HepG2 (cell line): ENCODE measurements around the gene MMP28. TPM values are rescaled to one million over a fixed set of nuclear protein-coding genes. Genes with fewer than 3 reads are reported as not detected.

Source experiments
- ATAC-seq: fragments of 200-7000 bp; cut with Tn5 transposase; 3 replicates; pipeline ENCODE4 v1.9.1; 2020; ENCODE audit warnings: mild to moderate bottlenecking, moderate library complexity
- BruUV-seq: library from RNA; stranded (reverse); fragments of 400-500 nt; replicated peaks from 2 replicates; lab custom pipeline; 2021; lab: Mats Ljungman, UMichigan
- CTCF ChIA-PET: fragments of 300-600 bp; formaldehyde crosslinking; extraction: SDS; loops from one replicate; lab custom pipeline; 2021; ENCODE audit warnings: low total read pairs, inconsistent platforms, low intra/inter-chr PET ratio; lab: Yijun Ruan, JAX
- POLR2A ChIA-PET: fragments of 350-600 bp; sonication (Branson Sonifier 250); formaldehyde crosslinking; loops from one replicate; lab custom pipeline; 2020; ENCODE audit warnings: antibody characterized with exemption, inconsistent platforms; lab: Yijun Ruan, JAX
- DNase-seq: peaks from one replicate; pipeline ENCODE4 v3.0.0-alpha.2; 2015; ENCODE audit warnings: low spot score
- FAIRE-seq: peaks from 3 replicates; lab custom pipeline; 2011; peaks lifted over from hg19 to GRCh38; lab: Jason Lieb, UNC
- H2AFZ ChIP-seq: one replicate; pipeline ENCODE4 v1.6.1; 2011; ENCODE audit warnings: low read length, inconsistent platforms
- H3K27ac ChIP-seq: fragments of 300-600 bp; 3 replicates; pipeline ENCODE4 v1.8.0; 2011; ENCODE audit warnings: mixed run types, mild to moderate bottlenecking, mixed read lengths, low read length, inconsistent platforms; ENCODE audit not compliant: insufficient read depth; ENCODE audit errors: extremely low read length
- H3K27me3 ChIP-seq, 2 experiments: fragments of 200-600 bp in 1 of 2; 2 replicates in 1 of 2; 3 replicates in 1 of 2; pipeline versions ENCODE4 v1.6.0 to v1.8.0; 2011; ENCODE audit warnings: low read length in 2 of 2, mild to moderate bottlenecking in 2 of 2, moderate library complexity in 2 of 2, inconsistent platforms in 1 of 2; ENCODE audit not compliant: insufficient read depth in 2 of 2, control insufficient read depth in 1 of 2
- H3K36me3 ChIP-seq, 2 experiments: fragments of 200-600 bp in 1 of 2; replicated peaks in 1 of 2; 2 replicates in 1 of 2; 3 replicates in 1 of 2; pipeline versions ENCODE4 v1.5.1 to v1.8.0; 2011; ENCODE audit warnings: low read length in 2 of 2, inconsistent platforms in 1 of 2; ENCODE audit not compliant: insufficient read depth in 2 of 2, control insufficient read depth in 1 of 2
- H3K4me1 ChIP-seq: 2 replicates; pipeline ENCODE4 v1.5.1; 2012; ENCODE audit warnings: low read length, inconsistent platforms; ENCODE audit not compliant: insufficient read depth
- H3K4me2 ChIP-seq: 2 replicates; pipeline ENCODE4 v1.6.0; 2011; ENCODE audit warnings: low read depth, low read length, inconsistent platforms
- H3K4me3 ChIP-seq, 3 experiments: fragments of 200-600 bp in 1 of 3; sonication (generic), shearing (Covaris generic) in 1 of 3; replicated peaks in 1 of 3; 2 replicates each; pipeline ENCODE4 v1.5.1; 2011 to 2016; ENCODE audit warnings: low read length in 3 of 3, inconsistent platforms in 2 of 3, low read depth in 2 of 3, mild to moderate bottlenecking in 2 of 3, control low read depth in 1 of 3, mixed read lengths in 1 of 3; ENCODE audit not compliant: insufficient read depth in 1 of 3
- H3K79me2 ChIP-seq: one replicate; pipeline ENCODE4 v1.6.1; 2011; ENCODE audit warnings: low read length, inconsistent platforms; ENCODE audit not compliant: insufficient read depth
- H3K9ac ChIP-seq: 2 replicates; pipeline ENCODE4 v1.6.0; 2011; ENCODE audit warnings: mild to moderate bottlenecking, low read depth, low read length, inconsistent platforms; ENCODE audit not compliant: insufficient read depth
- H3K9me3 ChIP-seq: 2 replicates; pipeline ENCODE4 v1.5.1; 2012; ENCODE audit warnings: mild to moderate bottlenecking, low read length
- H4K20me1 ChIP-seq: 2 replicates; pipeline ENCODE4 v1.6.0; 2011; ENCODE audit warnings: inconsistent platforms, mild to moderate bottlenecking, low read length, moderate library complexity; ENCODE audit not compliant: insufficient read depth
- ADNP ChIP-seq: sonication (generic); formaldehyde crosslinking; IDR thresholded peaks from 2 replicates; pipeline ENCODE4 v1.4.0; 2020; ENCODE audit warnings: missing genetic modification reagents
- CEBPB ChIP-seq: IDR thresholded peaks from 2 replicates; pipeline ENCODE4 v1.6.1; 2011; ENCODE audit warnings: low read depth, low read length, improper control_type of control experiment, borderline replicate concordance
- FOXK2 ChIP-seq: fragments of 450-650 bp; IDR thresholded peaks from 2 replicates; pipeline ENCODE4 v1.6.1; 2016
- FOXO1 ChIP-seq: sonication (generic); formaldehyde crosslinking; IDR thresholded peaks from 2 replicates; pipeline ENCODE4 v1.4.0; 2020; ENCODE audit warnings: missing genetic modification reagents
- RXRA ChIP-seq: sonication (generic); formaldehyde crosslinking; IDR thresholded peaks from 2 replicates; pipeline ENCODE4 v1.5.1; 2020; ENCODE audit warnings: missing genetic modification reagents
- SMAD9 ChIP-seq: sonication (generic); formaldehyde crosslinking; IDR thresholded peaks from 2 replicates; pipeline ENCODE4 v1.5.1; 2020; ENCODE audit warnings: mild to moderate bottlenecking, missing genetic modification reagents
- SOX6 ChIP-seq, 2 experiments: fragments of 450-650 bp in 1 of 2; sonication (generic) in 1 of 2; formaldehyde crosslinking in 1 of 2; IDR thresholded peaks; 2 replicates each; pipeline versions ENCODE4 v1.4.0 to v1.6.1; 2017 to 2020; ENCODE audit warnings: antibody characterized with exemption in 1 of 2, mild to moderate bottlenecking in 1 of 2, missing genetic modification reagents in 1 of 2
- TBL1XR1 ChIP-seq: fragments of 150-350 bp; IDR thresholded peaks from 2 replicates; pipeline ENCODE4 v1.6.1; 2014; ENCODE audit warnings: borderline replicate concordance, low read length; ENCODE audit not compliant: partially characterized antibody
- ZNF124 ChIP-seq: sonication (generic); formaldehyde crosslinking; IDR thresholded peaks from 2 replicates; pipeline ENCODE4 v1.4.0; 2020; ENCODE audit warnings: missing genetic modification reagents
- ZNF773 ChIP-seq: sonication (generic); formaldehyde crosslinking; IDR thresholded peaks from 2 replicates; pipeline ENCODE4 v1.4.0; 2020; ENCODE audit warnings: missing genetic modification reagents, borderline replicate concordance
- WGBS: methylation state at CpG from one replicate; pipeline ENCODE4 v1.1.6; 2017; ENCODE audit warnings: low lambda C conversion rate; 5-methylcytosine and 5-hydroxymethylcytosine counted together
- in situ Hi-C: cut with HindIII; loops from 2 replicates; pipeline ENCODE4 v1.10.0; 2017; ENCODE audit warnings: low pct_unique_long_range_greater_than_20kb; ENCODE audit not compliant: extremely low pct_ligation_motif_present
- intact Hi-C: fragments of 100-400 bp; cut with micrococcal nuclease; formaldehyde crosslinking; loops from one replicate; pipeline ENCODE4 v1.10.0; 2022; ENCODE audit not compliant: unreplicated experiment
- polyA plus RNA-seq, 8 experiments: library from polyadenylated mRNA; depleted of rRNA in 3 of 8; stranded (reverse) in 7 of 8; unstranded in 1 of 8; fragments of >200 nt; fragmentation: Illumina TruSeq in 4 of 8; extraction: Trizol in 4 of 8; gene quantifications; 2 replicates each; pipeline versions ENCODE4 v1.2.1 to v1.2.3, GENCODE V29; 2011 to 2016; ENCODE audit warnings: low read depth in 4 of 8, missing spikeins in 1 of 8, mixed read lengths in 1 of 8; ENCODE audit not compliant: insufficient read depth in 1 of 8
- total RNA-seq, 5 experiments: library from RNA; depleted of rRNA; stranded (reverse); fragments of >200 nt; fragmentation: Illumina TruSeq; extraction: Trizol; gene quantifications; 2 replicates each; pipeline ENCODE4 v1.2.3, GENCODE V29; 2016; ENCODE audit warnings: low read depth in 1 of 5
- TF ChIP-seq, protein P1 (sequence below): sonication (generic); formaldehyde crosslinking; IDR thresholded peaks from 2 replicates; pipeline ENCODE4 v1.4.0; 2020; ENCODE audit warnings: missing genetic modification reagents
- TF ChIP-seq, protein P2 (sequence below): IDR thresholded peaks from 2 replicates; pipeline ENCODE4 v1.6.1; 2016; ENCODE audit warnings: missing compliant biosample characterization, missing genetic modification reagents, borderline replicate concordance

MMP28 gene
- total and polyA plus RNA-seq, 2 of the 13 experiments (the other 11 are each of a cell fraction or from before 2014, with no cell fraction given): not detected

DNA sequence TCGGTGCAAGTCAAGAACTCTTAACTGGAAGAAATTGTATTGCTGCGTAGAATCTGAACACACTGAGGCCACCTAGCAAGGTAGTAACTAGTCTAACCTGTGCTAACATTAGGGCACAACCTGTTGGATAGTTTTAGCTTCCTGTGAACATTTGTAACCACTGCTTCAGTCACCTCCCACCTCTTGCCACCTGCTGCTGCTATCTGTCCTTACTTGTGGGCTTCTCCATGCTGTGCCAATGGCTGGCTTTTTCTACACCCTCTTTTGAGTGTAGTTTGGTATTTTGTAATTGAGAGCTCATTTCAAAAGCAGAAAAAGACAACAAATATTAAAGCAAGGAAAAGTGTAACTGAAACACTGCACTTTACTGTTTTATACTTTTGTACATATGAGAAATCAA, 71.7 kb downstream of the MMP28 start (continued):
- TF ChIP-seq, protein P1, sequence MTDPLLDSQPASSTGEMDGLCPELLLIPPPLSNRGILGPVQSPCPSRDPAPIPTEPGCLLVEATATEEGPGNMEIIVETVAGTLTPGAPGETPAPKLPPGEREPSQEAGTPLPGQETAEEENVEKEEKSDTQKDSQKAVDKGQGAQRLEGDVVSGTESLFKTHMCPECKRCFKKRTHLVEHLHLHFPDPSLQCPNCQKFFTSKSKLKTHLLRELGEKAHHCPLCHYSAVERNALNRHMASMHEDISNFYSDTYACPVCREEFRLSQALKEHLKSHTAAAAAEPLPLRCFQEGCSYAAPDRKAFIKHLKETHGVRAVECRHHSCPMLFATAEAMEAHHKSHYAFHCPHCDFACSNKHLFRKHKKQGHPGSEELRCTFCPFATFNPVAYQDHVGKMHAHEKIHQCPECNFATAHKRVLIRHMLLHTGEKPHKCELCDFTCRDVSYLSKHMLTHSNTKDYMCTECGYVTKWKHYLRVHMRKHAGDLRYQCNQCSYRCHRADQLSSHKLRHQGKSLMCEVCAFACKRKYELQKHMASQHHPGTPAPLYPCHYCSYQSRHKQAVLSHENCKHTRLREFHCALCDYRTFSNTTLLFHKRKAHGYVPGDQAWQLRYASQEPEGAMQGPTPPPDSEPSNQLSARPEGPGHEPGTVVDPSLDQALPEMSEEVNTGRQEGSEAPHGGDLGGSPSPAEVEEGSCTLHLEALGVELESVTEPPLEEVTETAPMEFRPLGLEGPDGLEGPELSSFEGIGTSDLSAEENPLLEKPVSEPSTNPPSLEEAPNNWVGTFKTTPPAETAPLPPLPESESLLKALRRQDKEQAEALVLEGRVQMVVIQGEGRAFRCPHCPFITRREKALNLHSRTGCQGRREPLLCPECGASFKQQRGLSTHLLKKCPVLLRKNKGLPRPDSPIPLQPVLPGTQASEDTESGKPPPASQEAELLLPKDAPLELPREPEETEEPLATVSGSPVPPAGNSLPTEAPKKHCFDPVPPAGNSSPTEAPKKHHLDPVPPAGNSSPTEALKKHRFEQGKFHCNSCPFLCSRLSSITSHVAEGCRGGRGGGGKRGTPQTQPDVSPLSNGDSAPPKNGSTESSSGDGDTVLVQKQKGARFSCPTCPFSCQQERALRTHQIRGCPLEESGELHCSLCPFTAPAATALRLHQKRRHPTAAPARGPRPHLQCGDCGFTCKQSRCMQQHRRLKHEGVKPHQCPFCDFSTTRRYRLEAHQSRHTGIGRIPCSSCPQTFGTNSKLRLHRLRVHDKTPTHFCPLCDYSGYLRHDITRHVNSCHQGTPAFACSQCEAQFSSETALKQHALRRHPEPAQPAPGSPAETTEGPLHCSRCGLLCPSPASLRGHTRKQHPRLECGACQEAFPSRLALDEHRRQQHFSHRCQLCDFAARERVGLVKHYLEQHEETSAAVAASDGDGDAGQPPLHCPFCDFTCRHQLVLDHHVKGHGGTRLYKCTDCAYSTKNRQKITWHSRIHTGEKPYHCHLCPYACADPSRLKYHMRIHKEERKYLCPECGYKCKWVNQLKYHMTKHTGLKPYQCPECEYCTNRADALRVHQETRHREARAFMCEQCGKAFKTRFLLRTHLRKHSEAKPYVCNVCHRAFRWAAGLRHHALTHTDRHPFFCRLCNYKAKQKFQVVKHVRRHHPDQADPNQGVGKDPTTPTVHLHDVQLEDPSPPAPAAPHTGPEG (CRISPR knock-in tag): no peak

DNA sequence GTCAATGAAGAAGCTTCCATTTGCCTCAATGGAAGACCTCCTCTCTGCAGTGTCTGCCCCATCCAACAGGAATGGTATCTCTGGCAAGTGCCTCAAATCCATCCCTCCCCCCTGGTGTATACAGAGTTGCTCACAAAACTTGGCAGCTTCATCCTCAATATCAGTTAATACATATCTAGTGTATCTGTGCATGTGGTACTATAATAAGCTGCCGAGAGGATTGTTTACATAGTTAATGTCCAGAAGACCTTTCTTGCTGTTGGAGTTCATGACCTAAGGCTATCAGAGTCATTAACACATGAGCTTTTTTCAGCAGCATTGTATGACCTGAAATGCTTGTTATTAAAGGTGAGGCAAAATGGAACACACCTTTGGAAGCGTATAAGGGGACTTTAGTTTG, 78.0 kb downstream of the MMP28 start:
- no peak overlapping the region for H3K27ac ChIP-seq
- no TSS peak for BruUV-seq
- in situ Hi-C loops (loop anchor here (25.0 kb wide), 1 partner anchor 95 kb away; the partner anchor contains the start of gene TAF15), intact Hi-C loops (no loop called here)
- no peaks in the 10 kb centered on the region for H3K79me2 ChIP-seq
- no peak overlapping the region for H3K4me2 ChIP-seq
- H3K4me3 ChIP-seq: no peak overlapping the region
- ATAC-seq (no peak), DNase-seq (no peak), FAIRE-seq (no peak)
- peaks cover 4 to 35% of the 10 kb centered on the region in 2 experiments; a peak in 3 of 5 replicates for H3K36me3 ChIP-seq
- CTCF ChIA-PET: no interaction called here
- H3K9me3 ChIP-seq: no peaks in the 10 kb centered on the region
- no peak overlapping the region for H2AFZ ChIP-seq
- POLR2A ChIA-PET: no interaction called here
- peaks cover 16% of the 10 kb centered on the region for H3K4me1 ChIP-seq
- 87% methylated on average over 2 of the region's 2 CpGs for WGBS
- TF ChIP-seq ZNF124 (CRISPR knock-in tag) (no peak), CEBPB (no peak), ZNF773 (no peak), RXRA (CRISPR knock-in tag) (no peak), ADNP (CRISPR knock-in tag) (no peak), SMAD9 (CRISPR knock-in tag) (no peak), FOXK2 (no peak), TBL1XR1 (no peak), FOXO1 (CRISPR knock-in tag) (no peak), SOX6 (IDR thresholded peaks at IDR 0.05) (no peak), SOX6 (CRISPR knock-in tag; IDR thresholded peaks at IDR 0.05) (no peak)
- TF ChIP-seq, protein P2, sequence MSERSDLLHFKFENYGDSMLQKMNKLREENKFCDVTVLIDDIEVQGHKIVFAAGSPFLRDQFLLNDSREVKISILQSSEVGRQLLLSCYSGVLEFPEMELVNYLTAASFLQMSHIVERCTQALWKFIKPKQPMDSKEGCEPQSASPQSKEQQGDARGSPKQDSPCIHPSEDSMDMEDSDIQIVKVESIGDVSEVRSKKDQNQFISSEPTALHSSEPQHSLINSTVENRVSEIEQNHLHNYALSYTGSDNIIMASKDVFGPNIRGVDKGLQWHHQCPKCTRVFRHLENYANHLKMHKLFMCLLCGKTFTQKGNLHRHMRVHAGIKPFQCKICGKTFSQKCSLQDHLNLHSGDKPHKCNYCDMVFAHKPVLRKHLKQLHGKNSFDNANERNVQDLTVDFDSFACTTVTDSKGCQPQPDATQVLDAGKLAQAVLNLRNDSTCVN: no peak
- H4K20me1 ChIP-seq: no peaks in the 10 kb centered on the region
- no peak overlapping the region for H3K9ac ChIP-seq
- H3K27me3 ChIP-seq: no peaks in the 10 kb centered on the region
